ENCODE results near the gene TSNAXIP1. TPM values are rescaled to one million over a fixed set of nuclear protein-coding genes. Genes with fewer than 3 reads are reported as not detected.

TSNAXIP1 gene
- total and polyA plus RNA-seq, 10 of the 15 experiments (the other 5 are each of a cell fraction or from before 2014, with no cell fraction given), result 0.09 to 0.63 (median 0.37) TPM; not detected in 1

DNA sequence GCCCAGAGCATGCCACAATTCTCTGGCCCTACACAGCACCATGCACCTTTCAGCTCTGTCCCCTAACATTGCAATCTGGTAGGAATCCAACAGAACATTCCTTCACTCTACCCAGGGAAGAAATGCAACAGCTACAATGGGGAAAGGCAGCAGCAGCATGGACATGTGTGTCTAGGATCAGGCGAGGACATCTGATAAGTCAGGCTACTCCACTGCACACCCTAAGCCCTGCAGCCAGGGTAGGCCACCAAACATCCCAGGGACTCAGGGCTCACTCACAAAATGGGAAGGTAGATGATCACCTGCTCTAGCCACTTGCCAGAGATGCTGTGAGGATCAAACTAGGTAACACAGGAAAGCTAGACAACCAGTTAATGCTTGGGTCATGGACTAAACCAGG lies 5.4 kb upstream of the TSNAXIP1 start:
- Histone ChIP-seq H3K4me2 (ENCODE audit: control insufficient read depth, insufficient read depth) (peak overlapping the region; percentile 80), H3K27me3 (replicated peaks in 1 of 2; ENCODE audit: control insufficient read depth in 2 of 2, insufficient read depth in 2 of 2, low read length in 1 of 2) (no peaks in the 10 kb centered on the region), H3K36me3 (ENCODE audit: control insufficient read depth in 2 of 2, insufficient read depth in 2 of 2, low read length in 1 of 2) (peaks cover 2 to 4% of the 10 kb centered on the region in 2 experiments; a peak in 3 of 4 replicates), H3K4me3 (no peak overlapping the region), H3K4me1 (ENCODE audit: control insufficient read depth, insufficient read depth, low read length) (peaks cover 26% of the 10 kb centered on the region), H3K27ac (ENCODE audit: control insufficient read depth, insufficient read depth) (peak overlapping the region; percentile 75), H2AFZ (ENCODE audit: control insufficient read depth, low read depth, low read length) (no peak overlapping the region), H4K20me1 (ENCODE audit: control insufficient read depth, insufficient read depth) (no peaks in the 10 kb centered on the region; the same call in 1 of the 2 replicates), H3K79me2 (ENCODE audit: control insufficient read depth, insufficient read depth, low read length) (peaks cover 65% of the 10 kb centered on the region), H3K9ac (ENCODE audit: control insufficient read depth, insufficient read depth, low read length) (no peak overlapping the region), H3K9me3 (replicated peaks; ENCODE audit: control insufficient read depth, insufficient read depth, low read length) (no peaks in the 10 kb centered on the region)
- ChIA-PET RAD21 (ENCODE audit: unreplicated experiment) (interaction anchor here (1.0 to 1.7 kb wide), 7 partner anchors 10 to 320 kb away, joined by 3 to 7 read pairs (median 4); partner anchors contain the start of gene ATP6V0D1), CTCF (interaction anchor here (0.6 to 3.9 kb wide), 7 partner anchors 14 to 282 kb away, joined by 3 to 44 read pairs (median 5); no protein-coding TSS in a partner anchor), POLR2A (interaction anchor here (0.5 to 2.5 kb wide), 6 partner anchors 14 to 243 kb away, joined by 3 to 17 read pairs (median 5); partner anchors contain the start of gene GFOD2), SMC1A (ENCODE audit: uncharacterized antibody, unreplicated experiment) (interaction anchor here (1.0 to 2.5 kb wide), 7 partner anchors 14 to 279 kb away, joined by 3 to 8 read pairs (median 4); no protein-coding TSS in a partner anchor)
- DNase-seq (ENCODE audit: low read depth, low spot score) (no peak), ATAC-seq (no peak), FAIRE-seq (no peak)
- intact Hi-C loops (cut with micrococcal nuclease; ENCODE audit: unreplicated experiment) (no loop called here), in situ Hi-C loops (cut with MboI) (no loop called here)
- no peak for TF ChIP-seq HDAC6 (IDR thresholded peaks at IDR 0.05; ENCODE audit: unreplicated experiment)
- no peak for TF ChIP-seq RBBP5 (conservative IDR thresholded peaks at IDR 0.05)
- TF ChIP-seq, protein P1, sequence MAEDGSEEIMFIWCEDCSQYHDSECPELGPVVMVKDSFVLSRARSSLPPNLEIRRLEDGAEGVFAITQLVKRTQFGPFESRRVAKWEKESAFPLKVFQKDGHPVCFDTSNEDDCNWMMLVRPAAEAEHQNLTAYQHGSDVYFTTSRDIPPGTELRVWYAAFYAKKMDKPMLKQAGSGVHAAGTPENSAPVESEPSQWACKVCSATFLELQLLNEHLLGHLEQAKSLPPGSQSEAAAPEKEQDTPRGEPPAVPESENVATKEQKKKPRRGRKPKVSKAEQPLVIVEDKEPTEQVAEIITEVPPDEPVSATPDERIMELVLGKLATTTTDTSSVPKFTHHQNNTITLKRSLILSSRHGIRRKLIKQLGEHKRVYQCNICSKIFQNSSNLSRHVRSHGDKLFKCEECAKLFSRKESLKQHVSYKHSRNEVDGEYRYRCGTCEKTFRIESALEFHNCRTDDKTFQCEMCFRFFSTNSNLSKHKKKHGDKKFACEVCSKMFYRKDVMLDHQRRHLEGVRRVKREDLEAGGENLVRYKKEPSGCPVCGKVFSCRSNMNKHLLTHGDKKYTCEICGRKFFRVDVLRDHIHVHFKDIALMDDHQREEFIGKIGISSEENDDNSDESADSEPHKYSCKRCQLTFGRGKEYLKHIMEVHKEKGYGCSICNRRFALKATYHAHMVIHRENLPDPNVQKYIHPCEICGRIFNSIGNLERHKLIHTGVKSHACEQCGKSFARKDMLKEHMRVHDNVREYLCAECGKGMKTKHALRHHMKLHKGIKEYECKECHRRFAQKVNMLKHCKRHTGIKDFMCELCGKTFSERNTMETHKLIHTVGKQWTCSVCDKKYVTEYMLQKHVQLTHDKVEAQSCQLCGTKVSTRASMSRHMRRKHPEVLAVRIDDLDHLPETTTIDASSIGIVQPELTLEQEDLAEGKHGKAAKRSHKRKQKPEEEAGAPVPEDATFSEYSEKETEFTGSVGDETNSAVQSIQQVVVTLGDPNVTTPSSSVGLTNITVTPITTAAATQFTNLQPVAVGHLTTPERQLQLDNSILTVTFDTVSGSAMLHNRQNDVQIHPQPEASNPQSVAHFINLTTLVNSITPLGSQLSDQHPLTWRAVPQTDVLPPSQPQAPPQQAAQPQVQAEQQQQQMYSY (CRISPR knock-in tag; IDR thresholded peaks at IDR 0.05), result no peak
- TF ChIP-seq, protein P2, sequence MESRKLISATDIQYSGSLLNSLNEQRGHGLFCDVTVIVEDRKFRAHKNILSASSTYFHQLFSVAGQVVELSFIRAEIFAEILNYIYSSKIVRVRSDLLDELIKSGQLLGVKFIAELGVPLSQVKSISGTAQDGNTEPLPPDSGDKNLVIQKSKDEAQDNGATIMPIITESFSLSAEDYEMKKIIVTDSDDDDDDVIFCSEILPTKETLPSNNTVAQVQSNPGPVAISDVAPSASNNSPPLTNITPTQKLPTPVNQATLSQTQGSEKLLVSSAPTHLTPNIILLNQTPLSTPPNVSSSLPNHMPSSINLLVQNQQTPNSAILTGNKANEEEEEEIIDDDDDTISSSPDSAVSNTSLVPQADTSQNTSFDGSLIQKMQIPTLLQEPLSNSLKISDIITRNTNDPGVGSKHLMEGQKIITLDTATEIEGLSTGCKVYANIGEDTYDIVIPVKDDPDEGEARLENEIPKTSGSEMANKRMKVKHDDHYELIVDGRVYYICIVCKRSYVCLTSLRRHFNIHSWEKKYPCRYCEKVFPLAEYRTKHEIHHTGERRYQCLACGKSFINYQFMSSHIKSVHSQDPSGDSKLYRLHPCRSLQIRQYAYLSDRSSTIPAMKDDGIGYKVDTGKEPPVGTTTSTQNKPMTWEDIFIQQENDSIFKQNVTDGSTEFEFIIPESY (IDR thresholded peaks at IDR 0.05), result no peak
- TF ChIP-seq SREBF1 (IDR thresholded peaks at IDR 0.05; ENCODE audit: low read length), result no peak
- TF ChIP-seq RELA (IDR thresholded peaks at IDR 0.05; ENCODE audit: borderline replicate concordance, partially characterized antibody), result no peak
- no peak for TF ChIP-seq CREB1 (IDR thresholded peaks at IDR 0.05; ENCODE audit: low read depth)
- no peak for TF ChIP-seq HCFC1 (IDR thresholded peaks at IDR 0.05; ENCODE audit: low read length)
- TF ChIP-seq, protein P3, sequence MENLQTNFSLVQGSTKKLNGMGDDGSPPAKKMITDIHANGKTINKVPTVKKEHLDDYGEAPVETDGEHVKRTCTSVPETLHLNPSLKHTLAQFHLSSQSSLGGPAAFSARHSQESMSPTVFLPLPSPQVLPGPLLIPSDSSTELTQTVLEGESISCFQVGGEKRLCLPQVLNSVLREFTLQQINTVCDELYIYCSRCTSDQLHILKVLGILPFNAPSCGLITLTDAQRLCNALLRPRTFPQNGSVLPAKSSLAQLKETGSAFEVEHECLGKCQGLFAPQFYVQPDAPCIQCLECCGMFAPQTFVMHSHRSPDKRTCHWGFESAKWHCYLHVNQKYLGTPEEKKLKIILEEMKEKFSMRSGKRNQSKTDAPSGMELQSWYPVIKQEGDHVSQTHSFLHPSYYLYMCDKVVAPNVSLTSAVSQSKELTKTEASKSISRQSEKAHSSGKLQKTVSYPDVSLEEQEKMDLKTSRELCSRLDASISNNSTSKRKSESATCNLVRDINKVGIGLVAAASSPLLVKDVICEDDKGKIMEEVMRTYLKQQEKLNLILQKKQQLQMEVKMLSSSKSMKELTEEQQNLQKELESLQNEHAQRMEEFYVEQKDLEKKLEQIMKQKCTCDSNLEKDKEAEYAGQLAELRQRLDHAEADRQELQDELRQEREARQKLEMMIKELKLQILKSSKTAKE (IDR thresholded peaks at IDR 0.05; ENCODE audit: low read depth, poor library complexity, severe bottlenecking), result no peak
- 100% methylated on average over 1 of the region's 1 CpG for WGBS (ENCODE audit: insufficient coverage, insufficient replicate concordance, low lambda C conversion rate, missing lambda C conversion rate)
- no TSS peak for BruUV-seq (replicated peaks)
